Fibroblast of villous mesenchyme (primary cell): ENCODE measurements around the gene PIP4P1. TPM values are rescaled to one million over a fixed set of nuclear protein-coding genes. Genes with fewer than 3 reads are reported as not detected.

ENCODE experiments used
- DNase-seq: peaks from one replicate; pipeline ENCODE4 v3.0.0-alpha.2; 2010; ENCODE audit warnings: low read depth
- H3K4me3 ChIP-seq: 2 replicates; pipeline ENCODE4 v1.5.1; 2011; ENCODE audit warnings: low read depth, mild to moderate bottlenecking, low read length
- total RNA-seq: library from RNA; depleted of rRNA; stranded (reverse); fragments of >200 nt; gene quantifications from 2 replicates; pipeline ENCODE4 v1.2.3, GENCODE V29; 2012
- TF ChIP-seq, protein P1 (sequence below): IDR thresholded peaks from 2 replicates; pipeline ENCODE4 v1.5.1; 2012; ENCODE audit warnings: low read depth, mild to moderate bottlenecking, low read length; ENCODE audit not compliant: insufficient read depth

Gene PIP4P1
- total RNA-seq, 1 donor: 20.7 TPM

DNA sequence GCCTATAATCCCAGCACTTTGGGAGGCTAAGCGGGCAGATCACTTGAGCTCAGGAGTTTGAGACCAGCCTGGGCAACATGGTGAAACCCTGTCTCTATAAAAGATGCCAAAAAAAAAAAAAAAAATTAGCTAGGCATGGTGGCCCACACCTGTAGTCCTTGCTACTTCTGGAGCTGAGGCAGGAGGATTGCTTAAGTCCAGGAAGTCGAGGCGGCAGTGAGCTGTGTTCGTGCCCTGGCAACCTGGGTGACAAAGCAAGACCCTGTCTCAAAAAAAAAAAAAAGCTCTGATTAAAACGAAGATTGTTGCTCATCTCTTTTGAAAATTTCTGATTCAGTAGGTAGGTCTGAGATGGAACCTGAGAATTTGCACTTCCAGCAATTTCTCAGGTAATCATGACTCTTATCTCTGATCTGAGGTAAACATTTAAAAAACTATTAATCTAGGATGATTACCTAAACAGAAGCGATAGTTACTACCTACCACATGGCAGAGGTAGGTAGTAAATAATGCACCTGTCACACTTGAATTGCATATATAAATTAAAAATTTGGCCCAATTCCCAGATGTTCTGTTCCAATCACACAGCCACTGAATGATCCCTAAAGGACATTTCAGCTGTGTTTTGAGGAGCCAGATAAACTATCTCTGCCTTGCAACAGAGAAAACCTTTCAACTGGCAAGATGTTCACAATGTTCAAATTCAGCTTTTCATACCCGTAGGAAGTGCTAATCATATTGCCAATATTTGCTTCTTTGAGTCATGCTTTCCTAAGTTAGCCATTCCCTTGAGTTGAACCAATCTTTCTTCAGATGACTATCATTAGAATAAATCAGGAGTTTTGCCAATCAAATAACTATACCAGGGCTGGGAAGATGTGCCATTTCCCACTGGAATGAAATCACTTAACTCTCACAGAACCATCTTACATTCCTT, 43.7 kb downstream of the PIP4P1 start:
- no peak for DNase-seq
- TF ChIP-seq, protein P1, sequence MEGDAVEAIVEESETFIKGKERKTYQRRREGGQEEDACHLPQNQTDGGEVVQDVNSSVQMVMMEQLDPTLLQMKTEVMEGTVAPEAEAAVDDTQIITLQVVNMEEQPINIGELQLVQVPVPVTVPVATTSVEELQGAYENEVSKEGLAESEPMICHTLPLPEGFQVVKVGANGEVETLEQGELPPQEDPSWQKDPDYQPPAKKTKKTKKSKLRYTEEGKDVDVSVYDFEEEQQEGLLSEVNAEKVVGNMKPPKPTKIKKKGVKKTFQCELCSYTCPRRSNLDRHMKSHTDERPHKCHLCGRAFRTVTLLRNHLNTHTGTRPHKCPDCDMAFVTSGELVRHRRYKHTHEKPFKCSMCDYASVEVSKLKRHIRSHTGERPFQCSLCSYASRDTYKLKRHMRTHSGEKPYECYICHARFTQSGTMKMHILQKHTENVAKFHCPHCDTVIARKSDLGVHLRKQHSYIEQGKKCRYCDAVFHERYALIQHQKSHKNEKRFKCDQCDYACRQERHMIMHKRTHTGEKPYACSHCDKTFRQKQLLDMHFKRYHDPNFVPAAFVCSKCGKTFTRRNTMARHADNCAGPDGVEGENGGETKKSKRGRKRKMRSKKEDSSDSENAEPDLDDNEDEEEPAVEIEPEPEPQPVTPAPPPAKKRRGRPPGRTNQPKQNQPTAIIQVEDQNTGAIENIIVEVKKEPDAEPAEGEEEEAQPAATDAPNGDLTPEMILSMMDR: no peak

DNA sequence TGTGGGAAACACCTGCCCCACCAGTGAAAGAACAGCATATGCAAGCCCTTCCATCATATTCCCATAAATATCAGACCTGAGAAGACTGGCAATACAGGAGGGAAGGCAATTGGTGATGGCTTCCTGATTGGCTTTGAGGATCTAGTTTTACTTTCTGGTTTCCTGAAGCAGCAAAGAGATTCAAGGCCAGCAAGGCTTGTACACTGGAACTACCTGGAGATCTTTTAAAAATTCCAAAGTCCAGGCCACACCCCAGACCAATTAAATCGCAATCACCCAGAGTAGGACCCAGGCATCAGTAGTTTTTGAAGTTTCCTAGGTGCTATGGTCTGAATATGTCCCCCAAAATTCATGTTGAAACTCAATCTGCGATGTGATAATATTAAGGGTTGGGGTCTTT, 45.0 kb downstream of the PIP4P1 start:
- no peak overlapping the region for H3K4me3 ChIP-seq
- TF ChIP-seq, protein P1: no peak
- DNase-seq: no peak

More for the DNA sequence above, 43.7 kb downstream of the PIP4P1 start:
- no peak overlapping the region for H3K4me3 ChIP-seq

DNA sequence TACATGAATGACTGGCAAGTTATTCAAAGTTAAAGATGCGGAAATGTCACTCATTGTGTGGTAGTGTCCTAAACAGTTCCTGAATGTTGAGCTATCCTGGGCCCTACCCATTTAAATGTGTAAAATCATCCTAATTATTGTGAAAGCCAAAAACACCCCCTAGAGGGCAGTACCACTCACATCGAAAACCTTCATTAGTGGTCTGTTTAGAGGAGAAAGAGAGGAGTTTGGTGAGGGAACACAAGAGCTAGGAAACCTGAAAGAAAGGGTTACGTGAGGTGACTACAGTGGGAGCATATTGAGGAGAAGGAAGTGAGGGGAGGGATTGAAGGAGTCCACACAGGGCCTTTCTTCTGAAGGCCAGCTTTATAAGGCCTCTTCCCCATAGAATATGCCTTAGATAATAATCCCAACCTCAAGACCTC, 45.4 kb downstream of the PIP4P1 start:
- TF ChIP-seq, protein P1: peak; percentile 73
- no peak overlapping the region for H3K4me3 ChIP-seq
- DNase-seq: peak; percentile 61

DNA sequence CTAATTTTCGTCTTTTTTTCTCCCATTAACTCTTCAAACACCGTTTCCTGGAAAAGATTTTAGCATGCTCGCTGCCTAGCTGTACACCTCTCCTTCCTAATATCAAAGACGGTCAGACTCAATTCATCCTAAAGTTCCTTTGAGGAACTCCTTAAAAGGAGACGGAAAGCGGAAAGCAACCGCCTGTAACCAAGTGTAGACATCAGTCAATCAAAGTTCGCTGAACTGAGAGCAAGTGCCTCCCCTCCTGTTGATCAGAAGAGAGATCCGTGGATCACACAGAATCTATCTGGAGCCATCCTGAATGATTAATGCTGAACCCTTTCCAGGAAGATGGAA, 47.5 kb downstream of the PIP4P1 start:
- H3K4me3 ChIP-seq: peak overlapping the region; percentile 94
- TF ChIP-seq, protein P1: no peak
- DNase-seq: no peak

DNA sequence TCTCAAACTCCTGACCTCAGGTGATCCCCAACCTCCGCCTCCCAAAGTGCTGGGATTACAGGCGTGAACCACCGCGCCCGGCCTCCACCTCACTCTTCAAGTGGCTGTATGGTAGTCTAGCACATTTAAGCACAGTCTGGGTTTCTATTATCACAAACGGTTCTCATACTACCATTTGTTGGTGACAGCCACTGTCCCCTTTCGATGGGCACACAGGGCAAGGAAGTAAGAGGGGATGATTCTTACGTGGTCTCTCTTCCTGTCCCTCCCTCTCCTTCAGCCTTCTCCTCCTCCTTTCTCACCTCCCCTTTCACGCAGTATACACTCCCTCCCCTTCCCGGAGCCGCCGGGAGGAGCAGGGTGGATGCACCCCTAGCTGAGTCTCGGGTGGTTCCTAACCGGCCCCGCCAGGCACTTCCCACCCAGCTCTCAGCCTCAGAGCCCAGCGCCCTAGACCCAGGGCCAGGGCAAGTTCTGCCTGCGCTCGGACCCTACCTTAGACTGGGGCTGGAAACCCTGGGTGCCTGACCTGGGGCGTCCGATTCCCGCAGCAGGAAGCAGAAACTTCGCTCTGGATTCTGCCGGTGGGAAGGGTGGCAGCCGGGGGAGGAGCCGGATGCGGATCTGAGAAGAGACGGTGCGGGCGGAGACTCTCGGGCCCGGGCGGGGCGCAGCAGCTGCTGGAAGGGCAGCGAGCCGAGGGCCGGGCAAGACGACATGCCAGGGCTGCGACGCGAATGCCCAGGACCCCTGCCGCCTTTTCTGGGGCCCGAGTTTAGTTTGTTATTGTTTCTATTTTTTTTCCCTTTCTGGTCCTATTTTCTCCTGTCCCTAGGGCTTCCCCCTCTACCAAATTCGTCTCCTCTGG, 48.1 kb downstream of the PIP4P1 start, which contains the start of gene TEP1:
TSS of gene TEP1 (minus strand) at position 626 of the 868 bp plus-strand sequence. CDS start 5,062 bp downstream, outside the sequence.
- TF ChIP-seq, protein P1: no peak
- H3K4me3 ChIP-seq: peak within 1 kb of the TSS; percentile 94
- DNase-seq: peak; percentile 85

DNA sequence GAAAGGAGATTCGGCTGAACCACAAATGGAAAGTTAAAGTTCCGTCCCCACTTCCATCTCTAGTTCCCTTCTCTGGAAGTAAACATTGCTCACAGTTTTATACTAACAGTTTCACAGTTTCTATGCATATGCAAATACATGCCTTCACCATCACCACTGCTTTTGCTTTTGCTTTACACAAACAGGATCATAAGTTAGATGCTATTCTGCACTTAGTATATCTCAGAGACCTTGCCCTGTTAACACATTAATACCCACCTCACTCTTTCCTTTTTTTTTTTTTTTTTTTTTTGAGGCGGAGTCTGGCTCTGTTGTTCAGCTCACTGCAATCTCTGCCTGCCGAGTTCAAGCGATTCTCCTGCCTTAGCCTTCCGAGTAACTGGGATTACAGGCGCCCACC, 48.8 kb downstream of the PIP4P1 start:
- DNase-seq: peak; percentile 28
- H3K4me3 ChIP-seq: peak overlapping the region; percentile 94
- TF ChIP-seq, protein P1: no peak
